Small intestine (tissue), 7 donors: ENCODE measurements around the gene RNF10. TPM values are rescaled to one million over a fixed set of nuclear protein-coding genes. Genes with fewer than 3 reads are reported as not detected.

ENCODE experiments used
- DNase-seq, 2 donors: peaks; one replicate each; pipeline versions ENCODE4 v3.0.0 to v3.0.0-alpha.2; 2013
- FAIRE-seq: peaks from 2 replicates; lab custom pipeline; 2012; peaks lifted over from hg19 to GRCh38; lab: Jason Lieb, UNC
- H3K27ac ChIP-seq, 3 donors: one replicate each; pipeline ENCODE4 v1.5.1; 2013; ENCODE audit warnings: low read length in 2 of 3, mild to moderate bottlenecking in 2 of 3, control low read depth in 1 of 3, inconsistent platforms in 1 of 3, low read depth in 1 of 3, moderate library complexity in 1 of 3
- H3K27me3 ChIP-seq, 3 donors: one replicate each; pipeline ENCODE4 v1.6.1; 2013; ENCODE audit warnings: low read length in 3 of 3, inconsistent platforms in 1 of 3; ENCODE audit not compliant: control insufficient read depth in 3 of 3, insufficient read depth in 3 of 3
- H3K36me3 ChIP-seq, 3 donors: one replicate each; pipeline ENCODE4 v1.6.1; 2013; ENCODE audit warnings: low read length in 3 of 3, inconsistent platforms in 1 of 3, low read depth in 1 of 3, mild to moderate bottlenecking in 1 of 3, moderate library complexity in 1 of 3; ENCODE audit not compliant: control insufficient read depth in 3 of 3, insufficient read depth in 2 of 3
- H3K4me1 ChIP-seq, 3 donors: one replicate each; pipeline ENCODE4 v1.6.1; 2013; ENCODE audit warnings: low read length in 2 of 3, inconsistent platforms in 1 of 3, low read depth in 1 of 3, mild to moderate bottlenecking in 1 of 3, moderate library complexity in 1 of 3; ENCODE audit not compliant: control insufficient read depth in 3 of 3, insufficient read depth in 2 of 3
- H3K4me3 ChIP-seq, 3 donors: one replicate each; pipeline ENCODE4 v1.5.1; 2013; ENCODE audit warnings: low read length in 3 of 3, control low read depth in 1 of 3, inconsistent platforms in 1 of 3, low read depth in 1 of 3, mild to moderate bottlenecking in 1 of 3, moderate library complexity in 1 of 3
- H3K9me3 ChIP-seq, 2 donors: one replicate each; pipeline ENCODE4 v1.6.1; 2013; ENCODE audit warnings: low read depth in 1 of 2, low read length in 1 of 2; ENCODE audit not compliant: control insufficient read depth in 2 of 2, insufficient read depth in 1 of 2
- WGBS, 3 donors: extraction: QIAGEN DNeasy Blood & Tissue Kit; methylation state at CpG; one replicate each; pipeline ENCODE4 v1.1.7; 2013; 5-methylcytosine and 5-hydroxymethylcytosine counted together
- polyA plus RNA-seq, 4 donors: library from polyadenylated mRNA; stranded (reverse) in 3 of 4; unstranded in 1 of 4; fragments of 200-250 nt in 3 of 4; fragments of 120-200 nt in 1 of 4; gene quantifications; one replicate each; pipeline versions ENCODE4 v1.2.1 to v1.2.3, GENCODE V29; 2013
- donor health status: healthy with polysubstance abuse.
- donor health status: control.
- donor health status: control.
- donor health status: Bipolar disorder and iron deficiency.
- donor health status: healthy.

RNF10 gene
- polyA plus RNA-seq, 4 donors: 76.8 to 261 (median 130) TPM

- peak overlapping the region in 2 of 3 donors; percentile 46 to 60 for H3K27ac ChIP-seq
- FAIRE-seq (no peak), DNase-seq (no peak)
- no peaks in the 10 kb centered on the region for H3K9me3 ChIP-seq
- peaks cover 0 to 13% (median 1%) of the 10 kb centered on the region in 3 donors for H3K36me3 ChIP-seq
- WGBS, 3 donors: 21 to 32% (median 27%) methylated on average over 17 of the region's 17 CpGs
- peaks cover 0 to 14% (median 0%) of the 10 kb centered on the region in 3 donors for H3K4me1 ChIP-seq
- no peaks in the 10 kb centered on the region for H3K27me3 ChIP-seq
- peak overlapping the region; percentile 54 to 95 (median 88) for H3K4me3 ChIP-seq
Observed at GRCh38 chr12:120495186-120495730, 38.9 kb upstream of the RNF10 start.

- peak within 1 kb of the TSS; percentile 78 to 89 (median 79) for H3K27ac ChIP-seq
- peaks cover 0 to 9% (median 1%) of the 10 kb centered on the region in 3 donors for H3K36me3 ChIP-seq
- no peaks in the 10 kb centered on the region for H3K9me3 ChIP-seq
- H3K4me1 ChIP-seq: peaks cover 0 to 14% (median 0%) of the 10 kb centered on the region in 3 donors
- H3K4me3 ChIP-seq: peak within 1 kb of the TSS; percentile 88 to 99 (median 95)
- H3K27me3 ChIP-seq: no peaks in the 10 kb centered on the region
- WGBS, 3 donors: 0 to 1% (median 1%) methylated on average over 45 to 53 of the region's 53 CpGs
- FAIRE-seq (no peak), DNase-seq (peak; percentile 94 to 99)
Observed at GRCh38 chr12:120495731-120496412, 38.3 kb upstream of the RNF10 start, which contains the start of gene DYNLL1. TSS of gene DYNLL1 (plus strand) at chr12:120496113. CDS start at chr12:120496422, 309 bp downstream.

- Histone ChIP-seq H3K9me3 (no peaks in the 10 kb centered on the region), H3K27ac (peak overlapping the region in 2 of 3 donors; percentile 79 to 89), H3K36me3 (peaks cover under 1 to 9% (median 1%) of the 10 kb centered on the region in 3 donors), H3K4me3 (peak overlapping the region; percentile 88 to 99 (median 95)), H3K4me1 (peaks cover 0 to 14% (median 0%) of the 10 kb centered on the region in 3 donors), H3K27me3 (no peaks in the 10 kb centered on the region)
- WGBS, 3 donors: 1 to 2% (median 1%) methylated on average over 45 to 47 of the region's 47 CpGs
- FAIRE-seq (no peak), DNase-seq (peak; percentile 51 to 53)
Observed at GRCh38 chr12:120496413-120497340, 37.5 kb upstream of the RNF10 start.

GRCh38 chr12:120497524-120498150 is 36.5 kb upstream of the RNF10 start:
- peaks cover 1 to 13% (median 2%) of the 10 kb centered on the region in 3 donors for H3K36me3 ChIP-seq
- peak overlapping the region in 2 of 3 donors; percentile 88 to 95 for H3K4me3 ChIP-seq
- no peak overlapping the region for H3K27ac ChIP-seq
- H3K4me1 ChIP-seq: peaks cover 0 to 14% (median 0%) of the 10 kb centered on the region in 3 donors
- WGBS, 3 donors: 11 to 20% (median 20%) methylated on average over 9 of the region's 9 CpGs
- H3K9me3 ChIP-seq: no peaks in the 10 kb centered on the region
- H3K27me3 ChIP-seq: no peaks in the 10 kb centered on the region
- no peak for FAIRE-seq
- DNase-seq: peak in 1 of 2 donors; percentile 45

- no peak overlapping the region for H3K27ac ChIP-seq
Observed at GRCh38 chr12:120498870-120499515, 35.2 kb upstream of the RNF10 start.

GRCh38 chr12:120500581-120500980 is 33.6 kb upstream of the RNF10 start:
- FAIRE-seq (no peak), DNase-seq (no peak)
- Histone ChIP-seq H3K27ac (no peak overlapping the region), H3K27me3 (no peaks in the 10 kb centered on the region), H3K36me3 (peaks cover 4 to 24% (median 9%) of the 10 kb centered on the region in 3 donors), H3K9me3 (no peaks in the 10 kb centered on the region), H3K4me1 (peaks cover 0 to 5% (median 0%) of the 10 kb centered on the region in 3 donors), H3K4me3 (no peak overlapping the region)
- WGBS, 3 donors: 70 to 79% (median 72%) methylated on average over 1 of the region's 1 CpG

More at GRCh38 chr12:120498870-120499515, 35.2 kb upstream of the RNF10 start:
- Histone ChIP-seq H3K4me1 (peaks cover 0 to 14% (median 0%) of the 10 kb centered on the region in 3 donors), H3K4me3 (no peak overlapping the region), H3K27me3 (no peaks in the 10 kb centered on the region), H3K9me3 (no peaks in the 10 kb centered on the region), H3K36me3 (peaks cover 4 to 18% (median 4%) of the 10 kb centered on the region in 3 donors)
- WGBS, 3 donors: 80 to 88% (median 83%) methylated on average over 3 of the region's 3 CpGs
- no peak for FAIRE-seq
- DNase-seq: no peak

- H3K27me3 ChIP-seq: no peaks in the 10 kb centered on the region
- 81 to 89% (median 85%) methylated on average over 4 of the region's 4 CpGs for WGBS, 3 donors
- no peak overlapping the region for H3K4me3 ChIP-seq
- H3K9me3 ChIP-seq: no peaks in the 10 kb centered on the region
- no peak overlapping the region for H3K27ac ChIP-seq
- no peaks in the 10 kb centered on the region for H3K4me1 ChIP-seq
- peaks cover 4 to 43% (median 11%) of the 10 kb centered on the region in 3 donors for H3K36me3 ChIP-seq
- FAIRE-seq (no peak), DNase-seq (no peak)
Observed at GRCh38 chr12:120504587-120504986, 29.6 kb upstream of the RNF10 start.
